ENCODE results near the gene LGALS7B.

GRCh38 chr19:38826856-38827551 is 38.0 kb downstream of the LGALS7B start:
- TF ChIP-seq CBX5 (IDR thresholded peaks at IDR 0.05; ENCODE audit: low read depth) (no peak), REST (IDR thresholded peaks at IDR 0.05; ENCODE audit: low read depth, low read length) (no peak), HDGF (IDR thresholded peaks at IDR 0.05) (no peak), CTCF (IDR thresholded peaks at IDR 0.05 in 2 of 3, conservative IDR thresholded peaks at IDR 0.05 in 1 of 3; ENCODE audit: control insufficient read depth in 2 of 3, extremely low read depth in 1 of 3, insufficient read depth in 1 of 3, low read depth in 3 of 3, low read length in 3 of 3) (no peak), POLR2A (IDR thresholded peaks at IDR 0.05; ENCODE audit: low read depth, low read length) (no peak), EP300 (IDR thresholded peaks at IDR 0.05; ENCODE audit: borderline replicate concordance in 1 of 2, control insufficient read depth in 1 of 2, low read depth in 2 of 2, low read length in 2 of 2) (no peak), GABPA (IDR thresholded peaks at IDR 0.05; ENCODE audit: low read depth) (no peak), POLR2AphosphoS5 (IDR thresholded peaks at IDR 0.05; ENCODE audit: low read length) (no peak), TAF1 (IDR thresholded peaks at IDR 0.05; ENCODE audit: borderline replicate concordance, low read depth, low read length) (no peak), SIN3A (IDR thresholded peaks at IDR 0.05; ENCODE audit: low read depth, low read length) (no peak), BCL3 (IDR thresholded peaks at IDR 0.05; ENCODE audit: borderline replicate concordance, insufficient read depth, low read depth, low read length, poor library complexity, severe bottlenecking) (no peak), RFX5 (IDR thresholded peaks at IDR 0.05; ENCODE audit: low read depth, low read length) (no peak), MEF2A (IDR thresholded peaks at IDR 0.05; ENCODE audit: insufficient read depth, low read depth, low read length) (no peak), GATAD2B (conservative IDR thresholded peaks at IDR 0.05; ENCODE audit: low read depth) (no peak)

All from GM12878 (cell line).